GM23248 (cell line): Measurements from ENCODE around the gene ATP5ME.

Source experiments
- EZH2 ChIP-seq: fragments of 200-600 bp; sonication (generic); IDR thresholded peaks from 2 replicates; pipeline ENCODE4 v1.6.1; 2018; ENCODE audit warnings: antibody characterized with exemption, mild to moderate bottlenecking; ENCODE audit not compliant: insufficient read depth, poor library complexity, severe bottlenecking
- EZH2phosphoT487 ChIP-seq: fragments of 200-600 bp; sonication (generic); IDR thresholded peaks from 2 replicates; pipeline ENCODE4 v1.6.1; 2018; ENCODE audit warnings: antibody characterized with exemption, moderate library complexity, mild to moderate bottlenecking, low read depth; ENCODE audit not compliant: insufficient read depth

DNA sequence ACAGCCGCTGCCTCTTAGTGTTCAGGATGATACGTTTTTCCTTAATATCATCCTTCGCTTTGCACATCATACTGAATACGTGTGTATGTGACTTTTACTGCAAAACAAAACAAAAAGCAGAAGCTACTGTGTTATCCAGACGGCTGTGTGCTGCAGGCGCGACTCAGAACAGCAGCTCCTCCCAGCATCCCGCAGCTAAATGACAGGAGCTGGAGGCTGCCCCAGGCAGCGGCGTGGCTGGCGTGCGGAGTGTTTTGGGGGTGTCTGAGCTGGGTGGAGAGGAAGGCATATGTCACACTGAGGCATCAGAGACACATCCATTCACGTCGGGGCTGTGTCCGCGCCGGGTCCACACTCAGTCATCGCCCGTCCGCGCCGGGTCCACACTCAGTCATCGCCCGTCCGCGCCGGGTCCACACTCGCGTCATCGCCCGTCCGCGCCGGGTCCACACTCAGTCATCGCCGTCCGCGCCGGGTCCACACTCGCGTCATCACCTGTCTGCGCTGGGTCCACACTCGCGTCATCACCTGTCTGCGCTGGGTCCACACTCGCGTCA, 48.2 kb upstream of the ATP5ME start:
- TF ChIP-seq EZH2, result no peak
- no peak for TF ChIP-seq EZH2phosphoT487
